ENCODE data around the gene OR4D1. TPM values are rescaled to one million over a fixed set of nuclear protein-coding genes. Genes with fewer than 3 reads are reported as not detected.

Gene OR4D1
- total and polyA plus RNA-seq, 2 of the 13 experiments (the other 11 are each of a cell fraction or from before 2014, with no cell fraction given) = not detected

- no peak for TF ChIP-seq IRX3 (CRISPR knock-in tag; IDR thresholded peaks at IDR 0.05; ENCODE audit: borderline replicate concordance, low read depth)
- no peak for TF ChIP-seq ZNF660 (CRISPR knock-in tag; IDR thresholded peaks at IDR 0.05; ENCODE audit: borderline replicate concordance, low read depth)
- TF ChIP-seq CTCF (CRISPR knock-in tag; IDR thresholded peaks at IDR 0.05) = no peak
- no peak for TF ChIP-seq RFX1 (IDR thresholded peaks at IDR 0.05)
These were observed at the start of gene OR4D1 (continued) for GRCh38 chr17:58147930-58148434.

- FAIRE-seq = no peak
- TF ChIP-seq ONECUT2 (CRISPR knock-in tag; IDR thresholded peaks at IDR 0.05) (no peak), NAIF1 (CRISPR knock-in tag; IDR thresholded peaks at IDR 0.05; ENCODE audit: borderline replicate concordance) (no peak), PATZ1 (CRISPR knock-in tag; IDR thresholded peaks at IDR 0.05) (no peak), ARNTL (CRISPR knock-in tag; IDR thresholded peaks at IDR 0.05) (no peak), ZFYVE20 (CRISPR knock-in tag; IDR thresholded peaks at IDR 0.05; ENCODE audit: borderline replicate concordance, low read depth) (no peak), ELF4 (CRISPR knock-in tag; IDR thresholded peaks at IDR 0.05; ENCODE audit: borderline replicate concordance) (no peak), ZNF513 (CRISPR knock-in tag; conservative IDR thresholded peaks at IDR 0.05) (no peak), RBAK (CRISPR knock-in tag; IDR thresholded peaks at IDR 0.05) (no peak)
- POLR2A ChIA-PET = no interaction called here
These were observed 47.7 kb upstream of the OR4D1 start for GRCh38 chr17:58100506-58100905.

More at GRCh38 chr17:58100506-58100905, 47.7 kb upstream of the OR4D1 start:
- Histone ChIP-seq H3K4me1 (ENCODE audit: insufficient read depth, low read length) (no peaks in the 10 kb centered on the region), H3K79me2 (ENCODE audit: insufficient read depth, low read length) (no peaks in the 10 kb centered on the region), H3K9ac (ENCODE audit: insufficient read depth, low read depth, low read length) (no peak overlapping the region), H3K4me2 (ENCODE audit: low read depth, low read length) (no peak overlapping the region), H3K9me3 (ENCODE audit: low read length) (no peaks in the 10 kb centered on the region), H3K36me3 (replicated peaks in 1 of 2; ENCODE audit: control insufficient read depth in 1 of 2, insufficient read depth in 2 of 2, low read length in 2 of 2) (no peaks in the 10 kb centered on the region), H3K4me3 (replicated peaks in 1 of 3; ENCODE audit: insufficient read depth in 1 of 3, low read depth in 2 of 3, low read length in 3 of 3) (no peak overlapping the region), H3K27me3 (ENCODE audit: control insufficient read depth in 1 of 2, insufficient read depth in 2 of 2, low read length in 2 of 2) (no peaks in the 10 kb centered on the region; a peak in 1 of 5 replicates), H4K20me1 (ENCODE audit: insufficient read depth, low read length) (no peaks in the 10 kb centered on the region), H3K27ac (ENCODE audit: extremely low read length, insufficient read depth, low read length) (no peak overlapping the region), H2AFZ (ENCODE audit: low read length) (no peak overlapping the region)
- no peak for DNase-seq (ENCODE audit: low spot score)
- CTCF ChIA-PET (ENCODE audit: low intra/inter-chr PET ratio, low total read pairs) = no interaction called here
- no TSS peak for BruUV-seq (replicated peaks)
- no peak for ATAC-seq
- intact Hi-C loops (cut with micrococcal nuclease; ENCODE audit: unreplicated experiment) = no loop called here
- in situ Hi-C loops (cut with HindIII; ENCODE audit: extremely low pct_ligation_motif_present, low pct_unique_long_range_greater_than_20kb) = no loop called here

Data from HepG2 (cell line).